HepG2 (cell line): Measurements from ENCODE around the gene RBM25. TPM values are rescaled to one million over a fixed set of nuclear protein-coding genes. Genes with fewer than 3 reads are reported as not detected.
A peak's percentile ranks its signal among the peaks of the same experiment; 100 is the strongest.

Experiments
- ETV5 ChIP-seq: IDR thresholded peaks from 2 replicates; pipeline ENCODE4 v1.6.1; 2018; ENCODE audit warnings: missing biosample characterization, missing genetic modification reagents, inconsistent platforms, borderline replicate concordance
- FOXJ3 ChIP-seq: sonication (generic); formaldehyde crosslinking; IDR thresholded peaks from 2 replicates; pipeline ENCODE4 v1.4.0; 2020; ENCODE audit warnings: missing genetic modification reagents, mild to moderate bottlenecking, borderline replicate concordance
- GATA4 ChIP-seq: sonication (generic); IDR thresholded peaks from 2 replicates; pipeline ENCODE4 v1.6.1; 2016; ENCODE audit warnings: antibody characterized with exemption, low read depth, borderline replicate concordance
- HOXA3 ChIP-seq: sonication (generic); formaldehyde crosslinking; IDR thresholded peaks from 2 replicates; pipeline ENCODE4 v1.5.0; 2020; ENCODE audit warnings: missing genetic modification reagents
- KAT8 ChIP-seq: IDR thresholded peaks from 2 replicates; pipeline ENCODE4 v1.6.1; 2016; ENCODE audit warnings: missing genetic modification reagents, missing compliant biosample characterization
- KMT2A ChIP-seq: sonication (generic); formaldehyde crosslinking; IDR thresholded peaks from 2 replicates; pipeline ENCODE4 v1.4.0; 2020; ENCODE audit warnings: missing genetic modification reagents
- MED1 ChIP-seq: sonication (generic); formaldehyde crosslinking; IDR thresholded peaks from 2 replicates; pipeline ENCODE4 v1.4.0; 2020; ENCODE audit warnings: missing genetic modification reagents
- MEF2D ChIP-seq: sonication (generic); formaldehyde crosslinking; IDR thresholded peaks from 2 replicates; pipeline ENCODE4 v1.5.1; 2020; ENCODE audit warnings: mild to moderate bottlenecking, missing genetic modification reagents
- MEIS1 ChIP-seq: sonication (generic); formaldehyde crosslinking; IDR thresholded peaks from 2 replicates; pipeline ENCODE4 v1.9.0; 2021; ENCODE audit warnings: mild to moderate bottlenecking, missing genetic modification reagents, moderate library complexity, borderline replicate concordance
- MXD4 ChIP-seq: IDR thresholded peaks from 2 replicates; pipeline ENCODE4 v1.6.1; 2016; ENCODE audit warnings: mild to moderate bottlenecking, missing biosample characterization, missing genetic modification reagents
- PHF8 ChIP-seq: sonication (generic); formaldehyde crosslinking; IDR thresholded peaks from 2 replicates; pipeline ENCODE4 v1.5.0; 2020; ENCODE audit warnings: missing genetic modification reagents
- SIX4 ChIP-seq: sonication (generic); formaldehyde crosslinking; IDR thresholded peaks from 2 replicates; pipeline ENCODE4 v1.4.0; 2020; ENCODE audit warnings: missing genetic modification reagents
- U2AF1 ChIP-seq: fragments of 200-400 bp; formaldehyde crosslinking; optimal IDR thresholded peaks from 2 replicates; pipeline ENCODE3; 2017; ENCODE audit warnings: mild to moderate bottlenecking, low read depth, low read length
- WIZ ChIP-seq: sonication (generic); formaldehyde crosslinking; IDR thresholded peaks from 2 replicates; pipeline ENCODE4 v1.5.1; 2020; ENCODE audit warnings: mild to moderate bottlenecking, missing genetic modification reagents
- ZC3H4 ChIP-seq: sonication (generic); formaldehyde crosslinking; IDR thresholded peaks from 2 replicates; pipeline ENCODE4 v1.4.0; 2020; ENCODE audit warnings: missing genetic modification reagents, borderline replicate concordance
- ZNF768 ChIP-seq: sonication (generic); formaldehyde crosslinking; IDR thresholded peaks from 2 replicates; pipeline ENCODE4 v1.4.0; 2020; ENCODE audit warnings: missing genetic modification reagents
- ZNF891 ChIP-seq: sonication (generic); formaldehyde crosslinking; IDR thresholded peaks from 2 replicates; pipeline ENCODE4 v1.5.0; 2020; ENCODE audit warnings: mild to moderate bottlenecking, missing genetic modification reagents
- polyA plus RNA-seq, 8 experiments: library from polyadenylated mRNA; depleted of rRNA in 3 of 8; stranded (reverse) in 7 of 8; unstranded in 1 of 8; fragments of >200 nt; fragmentation: Illumina TruSeq in 4 of 8; extraction: Trizol in 4 of 8; gene quantifications; 2 replicates each; pipeline versions ENCODE4 v1.2.1 to v1.2.3, GENCODE V29; 2011 to 2016; ENCODE audit warnings: low read depth in 4 of 8, missing spikeins in 1 of 8, mixed read lengths in 1 of 8; ENCODE audit not compliant: insufficient read depth in 1 of 8
- total RNA-seq, 5 experiments: library from RNA; depleted of rRNA; stranded (reverse); fragments of >200 nt; fragmentation: Illumina TruSeq; extraction: Trizol; gene quantifications; 2 replicates each; pipeline ENCODE4 v1.2.3, GENCODE V29; 2016; ENCODE audit warnings: low read depth in 1 of 5
- TF ChIP-seq, protein P1 (sequence below): sonication (generic); formaldehyde crosslinking; IDR thresholded peaks from 2 replicates; pipeline ENCODE4 v1.4.0; 2020; ENCODE audit warnings: mild to moderate bottlenecking, low read depth, missing genetic modification reagents
- TF ChIP-seq, protein P2 (sequence below): conservative IDR thresholded peaks from 2 replicates; pipeline ENCODE4 v1.6.1; 2018; ENCODE audit warnings: missing genetic modification reagents
- TF ChIP-seq, protein P3 (sequence below): sonication (generic); formaldehyde crosslinking; IDR thresholded peaks from 2 replicates; pipeline ENCODE4 v1.4.0; 2020; ENCODE audit warnings: mild to moderate bottlenecking, low read depth, missing genetic modification reagents
- TF ChIP-seq, protein P4 (sequence below): sonication (generic); formaldehyde crosslinking; IDR thresholded peaks from 2 replicates; pipeline ENCODE4 v1.4.0; 2020; ENCODE audit warnings: missing genetic modification reagents
- TF ChIP-seq, protein P5 (sequence below): sonication (generic); formaldehyde crosslinking; IDR thresholded peaks from 2 replicates; pipeline ENCODE4 v1.5.0; 2020; ENCODE audit warnings: mild to moderate bottlenecking, missing genetic modification reagents

RBM25 gene
- total and polyA plus RNA-seq, 2 of the 13 experiments (the other 11 are each of a cell fraction or from before 2014, with no cell fraction given): 34.1 to 65.9 TPM

DNA sequence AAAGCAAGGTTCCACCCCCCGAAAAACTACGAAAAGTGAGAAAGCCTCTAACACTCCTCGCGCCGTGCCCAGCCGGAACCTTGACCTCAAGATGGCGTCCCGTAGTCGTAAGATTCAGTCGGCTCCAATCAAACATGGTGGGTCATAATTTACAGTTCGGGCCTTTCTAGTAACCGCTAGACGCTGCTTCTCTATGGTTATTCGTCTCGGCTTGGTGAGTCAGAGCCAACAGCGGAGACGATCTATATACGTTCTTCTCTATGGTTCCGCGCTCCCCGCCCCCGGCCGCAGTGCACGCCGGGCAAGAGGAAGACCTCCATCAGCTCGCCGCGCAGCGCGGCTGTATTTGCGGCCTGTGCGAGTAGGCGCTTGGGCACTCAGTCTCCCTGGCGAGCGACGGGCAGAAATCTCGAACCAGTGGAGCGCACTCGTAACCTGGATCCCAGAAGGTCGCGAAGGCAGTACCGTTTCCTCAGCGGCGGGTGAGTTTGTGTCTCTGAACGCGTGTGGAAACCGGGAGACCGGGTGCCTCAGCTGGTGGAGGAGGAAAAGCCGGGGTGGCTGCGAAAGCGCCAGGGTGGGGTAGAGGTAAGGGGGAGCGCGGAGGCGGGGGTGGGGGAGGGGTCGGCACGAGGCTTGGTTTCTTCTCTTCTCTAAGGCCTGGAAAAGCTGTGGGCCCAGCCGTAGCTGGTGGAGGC is at the start of gene RBM25 (continued):
- TF ChIP-seq, protein P1, sequence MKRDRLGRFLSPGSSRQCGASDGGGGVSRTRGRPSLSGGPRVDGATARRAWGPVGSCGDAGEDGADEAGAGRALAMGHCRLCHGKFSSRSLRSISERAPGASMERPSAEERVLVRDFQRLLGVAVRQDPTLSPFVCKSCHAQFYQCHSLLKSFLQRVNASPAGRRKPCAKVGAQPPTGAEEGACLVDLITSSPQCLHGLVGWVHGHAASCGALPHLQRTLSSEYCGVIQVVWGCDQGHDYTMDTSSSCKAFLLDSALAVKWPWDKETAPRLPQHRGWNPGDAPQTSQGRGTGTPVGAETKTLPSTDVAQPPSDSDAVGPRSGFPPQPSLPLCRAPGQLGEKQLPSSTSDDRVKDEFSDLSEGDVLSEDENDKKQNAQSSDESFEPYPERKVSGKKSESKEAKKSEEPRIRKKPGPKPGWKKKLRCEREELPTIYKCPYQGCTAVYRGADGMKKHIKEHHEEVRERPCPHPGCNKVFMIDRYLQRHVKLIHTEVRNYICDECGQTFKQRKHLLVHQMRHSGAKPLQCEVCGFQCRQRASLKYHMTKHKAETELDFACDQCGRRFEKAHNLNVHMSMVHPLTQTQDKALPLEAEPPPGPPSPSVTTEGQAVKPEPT (CRISPR knock-in tag): no peak
- TF ChIP-seq, protein P2, sequence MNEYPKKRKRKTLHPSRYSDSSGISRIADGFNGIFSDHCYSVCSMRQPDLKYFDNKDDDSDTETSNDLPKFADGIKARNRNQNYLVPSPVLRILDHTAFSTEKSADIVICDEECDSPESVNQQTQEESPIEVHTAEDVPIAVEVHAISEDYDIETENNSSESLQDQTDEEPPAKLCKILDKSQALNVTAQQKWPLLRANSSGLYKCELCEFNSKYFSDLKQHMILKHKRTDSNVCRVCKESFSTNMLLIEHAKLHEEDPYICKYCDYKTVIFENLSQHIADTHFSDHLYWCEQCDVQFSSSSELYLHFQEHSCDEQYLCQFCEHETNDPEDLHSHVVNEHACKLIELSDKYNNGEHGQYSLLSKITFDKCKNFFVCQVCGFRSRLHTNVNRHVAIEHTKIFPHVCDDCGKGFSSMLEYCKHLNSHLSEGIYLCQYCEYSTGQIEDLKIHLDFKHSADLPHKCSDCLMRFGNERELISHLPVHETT (CRISPR knock-in tag): no peak; the same call in none of the 2 replicates
- TF ChIP-seq ZNF891 (CRISPR knock-in tag) (peak; percentile 89; the same call in 1 of the 2 replicates), U2AF1 (peak; percentile 93), SIX4 (CRISPR knock-in tag) (peak; percentile 44; the same call in 1 of the 2 replicates), ZNF768 (CRISPR knock-in tag) (peak; percentile 82; the same call in 1 of the 2 replicates), WIZ (CRISPR knock-in tag) (no peak), KMT2A (CRISPR knock-in tag) (peak; percentile 89), MXD4 (CRISPR knock-in tag) (peak; percentile 76), ZC3H4 (CRISPR knock-in tag) (no peak), HOXA3 (CRISPR knock-in tag) (peak; percentile 99), PHF8 (CRISPR knock-in tag) (peak; percentile 99), MED1 (CRISPR knock-in tag) (peak; percentile 81), FOXJ3 (CRISPR knock-in tag) (no peak), GATA4 (peak; percentile 72; the same call in 1 of the 2 replicates), KAT8 (CRISPR knock-in tag) (peak; percentile 95), MEF2D (CRISPR knock-in tag) (peak; percentile 90), MEIS1 (CRISPR knock-in tag) (0 out of 2 replicates have a peak, but pooled peaks have one; percentile 17), ETV5 (CRISPR knock-in tag) (peak; percentile 68; the same call in 1 of the 2 replicates)
- TF ChIP-seq, protein P3, sequence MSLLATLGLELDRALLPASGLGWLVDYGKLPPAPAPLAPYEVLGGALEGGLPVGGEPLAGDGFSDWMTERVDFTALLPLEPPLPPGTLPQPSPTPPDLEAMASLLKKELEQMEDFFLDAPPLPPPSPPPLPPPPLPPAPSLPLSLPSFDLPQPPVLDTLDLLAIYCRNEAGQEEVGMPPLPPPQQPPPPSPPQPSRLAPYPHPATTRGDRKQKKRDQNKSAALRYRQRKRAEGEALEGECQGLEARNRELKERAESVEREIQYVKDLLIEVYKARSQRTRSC (CRISPR knock-in tag): no peak
- TF ChIP-seq, protein P4, sequence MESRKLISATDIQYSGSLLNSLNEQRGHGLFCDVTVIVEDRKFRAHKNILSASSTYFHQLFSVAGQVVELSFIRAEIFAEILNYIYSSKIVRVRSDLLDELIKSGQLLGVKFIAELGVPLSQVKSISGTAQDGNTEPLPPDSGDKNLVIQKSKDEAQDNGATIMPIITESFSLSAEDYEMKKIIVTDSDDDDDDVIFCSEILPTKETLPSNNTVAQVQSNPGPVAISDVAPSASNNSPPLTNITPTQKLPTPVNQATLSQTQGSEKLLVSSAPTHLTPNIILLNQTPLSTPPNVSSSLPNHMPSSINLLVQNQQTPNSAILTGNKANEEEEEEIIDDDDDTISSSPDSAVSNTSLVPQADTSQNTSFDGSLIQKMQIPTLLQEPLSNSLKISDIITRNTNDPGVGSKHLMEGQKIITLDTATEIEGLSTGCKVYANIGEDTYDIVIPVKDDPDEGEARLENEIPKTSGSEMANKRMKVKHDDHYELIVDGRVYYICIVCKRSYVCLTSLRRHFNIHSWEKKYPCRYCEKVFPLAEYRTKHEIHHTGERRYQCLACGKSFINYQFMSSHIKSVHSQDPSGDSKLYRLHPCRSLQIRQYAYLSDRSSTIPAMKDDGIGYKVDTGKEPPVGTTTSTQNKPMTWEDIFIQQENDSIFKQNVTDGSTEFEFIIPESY (CRISPR knock-in tag): peak; percentile 34; the same call in 1 of the 2 replicates
- TF ChIP-seq, protein P5, sequence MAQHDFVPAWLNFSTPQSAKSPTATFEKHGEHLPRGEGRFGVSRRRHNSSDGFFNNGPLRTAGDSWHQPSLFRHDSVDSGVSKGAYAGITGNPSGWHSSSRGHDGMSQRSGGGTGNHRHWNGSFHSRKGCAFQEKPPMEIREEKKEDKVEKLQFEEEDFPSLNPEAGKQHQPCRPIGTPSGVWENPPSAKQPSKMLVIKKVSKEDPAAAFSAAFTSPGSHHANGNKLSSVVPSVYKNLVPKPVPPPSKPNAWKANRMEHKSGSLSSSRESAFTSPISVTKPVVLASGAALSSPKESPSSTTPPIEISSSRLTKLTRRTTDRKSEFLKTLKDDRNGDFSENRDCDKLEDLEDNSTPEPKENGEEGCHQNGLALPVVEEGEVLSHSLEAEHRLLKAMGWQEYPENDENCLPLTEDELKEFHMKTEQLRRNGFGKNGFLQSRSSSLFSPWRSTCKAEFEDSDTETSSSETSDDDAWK (CRISPR knock-in tag): no peak
